Activated CD8-positive, alpha-beta memory T cell treated with anti-CD3 and anti-CD28 coated beads for 36 hours (primary cell): ENCODE measurements around the gene TADA3. TPM values are rescaled to one million over a fixed set of nuclear protein-coding genes. Genes with fewer than 3 reads are reported as not detected.

Experiments used
- CTCF ChIA-PET: fragments of 350-600 bp; sonication (Branson Sonifier 250); formaldehyde crosslinking; loops from one replicate; lab custom pipeline; 2021; ENCODE audit warnings: antibody characterized with exemption; lab: Charles Lee
- POLR2A ChIA-PET: fragments of 350-600 bp; sonication (Branson Sonifier 250); formaldehyde crosslinking; loops from one replicate; lab custom pipeline; 2021; ENCODE audit warnings: antibody characterized with exemption; lab: Charles Lee
- total RNA-seq, 2 experiments: library from RNA; stranded (reverse); gene quantifications; one replicate each; pipeline ENCODE4 v1.2.3, GENCODE V29; 2021

The TADA3 gene
- total RNA-seq, 2 experiments from 2014 or later, result 57.4 to 58.9 TPM

GRCh38 chr3:9778143-9779074 lies 13.9 kb downstream of the TADA3 start:
- POLR2A ChIA-PET, result interaction anchor here (0.5 to 2.9 kb wide), 6 partner anchors 14 to 470 kb away, joined by 3 to 19 read pairs (median 3); partner anchors contain the start of genes ARPC4, TADA3 and TATDN2

DNA sequence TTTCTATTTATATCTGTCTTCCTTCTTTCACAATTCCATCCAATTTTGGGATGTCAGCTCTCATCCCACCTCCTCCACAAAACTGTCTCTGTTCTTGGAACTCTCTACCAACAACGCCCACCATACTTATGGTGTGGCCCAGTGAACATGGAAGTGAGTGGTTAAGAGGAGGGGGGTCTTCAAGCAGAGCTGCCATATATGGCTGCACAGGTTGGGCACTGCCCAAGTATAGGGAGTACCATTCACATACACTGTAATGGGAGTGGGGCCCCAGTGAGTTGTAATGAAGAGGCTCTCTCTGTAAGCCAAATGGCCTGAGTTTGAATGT lies 14.6 kb downstream of the TADA3 start:
- ChIA-PET POLR2A (interaction anchor here (0.6 to 2.9 kb wide), 3 partner anchors 15 to 41 kb away, joined by 3 to 19 read pairs (median 3); partner anchors contain the start of genes ARPC4 and TADA3), CTCF (interaction anchor here (0.6 to 2.0 kb wide), 6 partner anchors 12 to 31 kb away, joined by 3 to 7 read pairs (median 4); partner anchors contain the start of genes ARPC4 and OGG1)

More at GRCh38 chr3:9778143-9779074, 13.9 kb downstream of the TADA3 start:
- CTCF ChIA-PET, result interaction anchor here (0.9 to 2.0 kb wide), 6 partner anchors 9 to 28 kb away, joined by 3 to 7 read pairs (median 4); partner anchors contain the start of genes ARPC4, CAMK1 and OGG1

DNA sequence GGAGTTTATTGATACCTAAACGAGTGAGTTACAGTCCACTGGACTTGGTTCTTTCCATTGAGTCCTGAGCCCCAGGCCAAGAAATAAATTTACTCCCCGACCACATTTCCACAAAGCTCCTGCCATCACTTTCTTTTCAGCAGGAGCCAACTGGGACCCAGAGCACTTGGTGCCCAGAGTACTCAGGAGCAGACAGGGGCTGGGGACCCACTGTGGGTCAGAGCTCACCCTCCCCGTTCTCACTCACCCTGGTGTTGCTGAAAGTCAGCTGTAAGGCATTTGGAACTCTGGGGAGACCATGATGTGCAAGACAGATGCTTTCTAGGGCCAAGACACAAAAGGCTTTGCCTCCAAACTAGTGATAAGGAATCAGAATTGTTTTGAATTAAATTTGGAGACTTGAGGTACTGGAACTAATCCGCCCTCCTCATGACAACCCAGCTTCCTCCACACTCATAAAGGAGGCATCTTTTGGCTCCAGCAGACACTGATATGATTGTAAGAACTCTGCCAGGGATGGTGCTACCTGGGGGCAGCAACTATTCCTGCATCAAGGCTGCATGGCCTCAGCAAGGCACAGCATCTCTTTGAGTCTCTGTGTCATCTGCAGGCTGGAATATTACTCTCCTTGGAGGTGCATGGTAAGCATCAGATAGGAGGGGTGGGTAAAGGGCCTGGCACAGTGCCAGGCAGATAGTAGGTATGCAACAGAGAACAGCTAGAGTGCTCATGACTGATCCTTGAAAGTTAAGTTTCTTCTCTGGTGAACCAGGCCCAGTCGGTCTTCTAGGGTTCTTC lies 15.2 kb downstream of the TADA3 start:
- CTCF ChIA-PET, result interaction anchor here (0.6 to 2.0 kb wide), 7 partner anchors 11 to 488 kb away, joined by 3 to 7 read pairs (median 4); partner anchors contain the start of genes ARPC4 and OGG1
- POLR2A ChIA-PET, result interaction anchor here (1.2 to 2.9 kb wide), 2 partner anchors 15 to 40 kb away, joined by 3 to 19 read pairs; partner anchors contain the start of genes ARPC4 and TADA3

DNA sequence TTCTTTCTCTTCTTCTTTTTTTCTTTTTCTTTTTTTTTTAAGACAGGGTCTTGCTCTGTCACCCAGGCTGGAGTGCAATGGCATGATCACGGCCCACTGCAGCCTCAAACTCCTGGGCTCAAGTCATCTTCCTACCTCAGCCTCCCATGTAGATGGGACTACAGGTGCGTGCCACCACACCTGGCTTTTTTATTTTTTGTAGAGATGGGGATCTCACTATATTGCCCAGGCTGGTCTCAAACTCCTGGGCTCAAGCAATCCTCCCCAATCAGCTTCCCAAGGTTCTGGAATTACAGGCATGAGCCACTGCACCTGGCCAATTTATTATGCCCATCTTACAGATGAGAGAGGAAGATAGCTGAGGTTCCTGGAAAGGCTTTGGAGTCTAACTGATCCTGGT lies 21.3 kb downstream of the TADA3 start:
- ChIA-PET POLR2A (interaction anchor here (0.6 kb wide), 1 partner anchor 31 kb away, joined by 3 read pairs; no protein-coding TSS in a partner anchor), CTCF (interaction anchor here (0.6 to 2.6 kb wide), 2 partner anchors 9 to 54 kb away, joined by 3 to 7 read pairs; no protein-coding TSS in a partner anchor)

DNA sequence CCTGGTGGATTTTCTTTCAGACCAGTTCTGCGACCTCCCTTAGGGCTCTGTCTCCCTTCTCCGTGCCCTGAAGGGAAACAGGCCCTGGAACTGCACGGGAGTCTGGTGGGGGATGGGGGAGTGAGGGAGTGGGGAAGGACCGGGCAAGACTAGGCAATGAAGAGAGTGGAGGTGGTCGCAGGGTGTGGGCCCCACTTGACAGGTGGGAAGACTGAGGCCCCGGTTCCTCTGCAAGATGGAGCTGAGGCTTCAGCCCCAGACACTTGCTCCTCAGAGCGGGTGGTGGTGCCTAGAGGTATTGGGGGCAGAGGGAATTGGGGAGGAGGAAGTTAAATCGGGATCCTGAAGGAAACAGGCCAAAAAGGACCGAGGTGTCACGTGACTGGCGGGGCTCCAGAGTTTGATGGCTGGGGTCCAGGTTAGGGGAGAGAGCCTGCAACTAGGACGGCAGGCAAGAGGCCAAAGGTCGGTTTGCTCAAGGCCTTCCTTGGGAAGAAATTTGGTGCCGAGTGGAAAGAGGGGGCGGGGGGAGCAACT lies 21.9 kb downstream of the TADA3 start:
- CTCF ChIA-PET, result interaction anchor here (1.4 to 2.6 kb wide), 3 partner anchors 8 to 20 kb away, joined by 4 to 7 read pairs (median 4); partner anchors contain the start of gene OGG1
- POLR2A ChIA-PET, result interaction anchor here (0.6 to 1.3 kb wide), 4 partner anchors 20 to 163 kb away, joined by 3 to 6 read pairs (median 3); partner anchors contain the start of genes OGG1 and TTLL3

GRCh38 chr3:9769426-9770275 lies 22.6 kb downstream of the TADA3 start, which contains the start of gene CAMK1:
TSS of gene CAMK1 (minus strand) at chr3:9769947. CDS start at chr3:9767749, 2,198 bp downstream.
- ChIA-PET CTCF (interaction anchor here (1.4 to 2.6 kb wide), 4 partner anchors 9 to 19 kb away, joined by 3 to 7 read pairs (median 4); partner anchors contain the start of gene OGG1), POLR2A (interaction anchor here (0.7 to 1.3 kb wide), 4 partner anchors 20 to 435 kb away, joined by 3 to 7 read pairs (median 4); partner anchors contain the start of genes OGG1 and TTLL3)

DNA sequence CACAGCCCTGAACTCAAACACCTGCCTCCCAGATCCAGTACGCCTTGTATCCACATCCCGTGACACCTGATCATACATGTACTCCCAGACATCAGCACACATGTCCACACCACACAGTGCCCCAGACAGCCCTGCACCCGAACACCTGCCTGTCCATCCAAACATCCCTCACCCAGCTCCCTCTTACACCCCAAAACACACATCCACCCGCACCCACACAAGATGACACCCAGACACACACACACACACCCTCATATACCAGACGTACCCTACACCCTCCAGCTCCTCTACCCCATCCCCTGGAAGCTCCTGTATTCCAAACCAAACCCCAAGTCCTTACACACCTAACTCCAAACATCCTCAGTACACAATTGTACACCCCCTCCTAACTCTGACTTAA lies 23.3 kb downstream of the TADA3 start:
- ChIA-PET POLR2A (interaction anchor here (0.5 kb wide), 1 partner anchor 400 kb away, joined by 4 read pairs; no protein-coding TSS in a partner anchor), CTCF (interaction anchor here (1.4 to 2.6 kb wide), 4 partner anchors 9 to 19 kb away, joined by 3 to 7 read pairs (median 4); partner anchors contain the start of gene OGG1)

- CTCF ChIA-PET, result interaction anchor here (1.4 to 2.6 kb wide), 3 partner anchors 10 to 14 kb away, joined by 3 to 7 read pairs (median 4); no protein-coding TSS in a partner anchor
- POLR2A ChIA-PET, result no interaction called here
Measured at GRCh38 chr3:9768141-9768775, 24.0 kb downstream of the TADA3 start.

GRCh38 chr3:9767418-9767817 lies 24.9 kb downstream of the TADA3 start:
- POLR2A ChIA-PET, result no interaction called here
- CTCF ChIA-PET, result no interaction called here

GRCh38 chr3:9765865-9766264 lies 26.4 kb downstream of the TADA3 start:
- ChIA-PET CTCF (interaction anchor here (1.0 to 1.5 kb wide), 3 partner anchors 10 to 39 kb away, joined by 3 to 4 read pairs (median 3); no protein-coding TSS in a partner anchor), POLR2A (interaction anchor here (1.4 kb wide), 1 partner anchor 27 kb away, joined by 4 read pairs; the partner anchor contains the start of genes ARPC4 and TADA3)

GRCh38 chr3:9762871-9763270 lies 29.4 kb downstream of the TADA3 start:
- CTCF ChIA-PET, result interaction anchor here (1.1 to 1.4 kb wide), 2 partner anchors 15 to 19 kb away, joined by 3 read pairs; no protein-coding TSS in a partner anchor
- POLR2A ChIA-PET, result interaction anchor here (0.6 to 0.7 kb wide), 2 partner anchors 11 to 44 kb away, joined by 4 to 9 read pairs; no protein-coding TSS in a partner anchor

DNA sequence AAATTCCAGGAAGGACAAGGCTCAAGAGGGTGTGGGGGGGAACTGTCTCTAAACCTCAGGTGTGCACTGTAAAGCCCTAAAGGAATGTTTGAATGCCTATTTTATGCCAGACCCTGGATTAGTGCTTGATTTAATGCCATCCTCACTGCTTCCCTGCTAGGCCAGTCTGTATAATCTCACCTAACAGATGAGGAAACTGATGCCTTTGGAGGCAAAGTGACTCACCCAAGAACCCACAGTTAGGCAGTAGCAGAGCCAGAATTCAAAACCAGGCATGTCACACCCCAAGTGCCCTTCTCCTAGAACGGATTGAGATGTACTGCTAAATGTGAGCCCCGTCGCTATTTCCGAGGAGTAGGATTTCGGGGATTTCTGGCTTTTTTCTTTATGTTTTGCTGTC lies 30.4 kb downstream of the TADA3 start:
- POLR2A ChIA-PET, result no interaction called here
- CTCF ChIA-PET, result no interaction called here

GRCh38 chr3:9760779-9761505 lies 31.3 kb downstream of the TADA3 start:
- ChIA-PET CTCF (no interaction called here), POLR2A (interaction anchor here (0.6 kb wide), 1 partner anchor 17 kb away, joined by 3 read pairs; no protein-coding TSS in a partner anchor)

GRCh38 chr3:9757427-9757826 lies 34.8 kb downstream of the TADA3 start:
- ChIA-PET POLR2A (no interaction called here), CTCF (no interaction called here)

GRCh38 chr3:9754678-9755077 lies 37.6 kb downstream of the TADA3 start:
- ChIA-PET CTCF (interaction anchor here (1.1 to 1.3 kb wide), 2 partner anchors 14 to 33 kb away, joined by 3 read pairs; no protein-coding TSS in a partner anchor), POLR2A (no interaction called here)
